Activated CD4-positive, alpha-beta T cell treated with anti-CD3 and anti-CD28 coated beads, Interleukin-2, Interleukin-6, amounts not matched to agents 100 ng/mL and 50 ng/mL, durations not matched to agents 16 hours and 8 hours (primary cell): Measurements from ENCODE around the gene TIMM10B.

Source experiments
- DNase-seq: peaks from one replicate; pipeline ENCODE4 v3.0.0-alpha.2; 2020

Gene TIMM10B

DNA sequence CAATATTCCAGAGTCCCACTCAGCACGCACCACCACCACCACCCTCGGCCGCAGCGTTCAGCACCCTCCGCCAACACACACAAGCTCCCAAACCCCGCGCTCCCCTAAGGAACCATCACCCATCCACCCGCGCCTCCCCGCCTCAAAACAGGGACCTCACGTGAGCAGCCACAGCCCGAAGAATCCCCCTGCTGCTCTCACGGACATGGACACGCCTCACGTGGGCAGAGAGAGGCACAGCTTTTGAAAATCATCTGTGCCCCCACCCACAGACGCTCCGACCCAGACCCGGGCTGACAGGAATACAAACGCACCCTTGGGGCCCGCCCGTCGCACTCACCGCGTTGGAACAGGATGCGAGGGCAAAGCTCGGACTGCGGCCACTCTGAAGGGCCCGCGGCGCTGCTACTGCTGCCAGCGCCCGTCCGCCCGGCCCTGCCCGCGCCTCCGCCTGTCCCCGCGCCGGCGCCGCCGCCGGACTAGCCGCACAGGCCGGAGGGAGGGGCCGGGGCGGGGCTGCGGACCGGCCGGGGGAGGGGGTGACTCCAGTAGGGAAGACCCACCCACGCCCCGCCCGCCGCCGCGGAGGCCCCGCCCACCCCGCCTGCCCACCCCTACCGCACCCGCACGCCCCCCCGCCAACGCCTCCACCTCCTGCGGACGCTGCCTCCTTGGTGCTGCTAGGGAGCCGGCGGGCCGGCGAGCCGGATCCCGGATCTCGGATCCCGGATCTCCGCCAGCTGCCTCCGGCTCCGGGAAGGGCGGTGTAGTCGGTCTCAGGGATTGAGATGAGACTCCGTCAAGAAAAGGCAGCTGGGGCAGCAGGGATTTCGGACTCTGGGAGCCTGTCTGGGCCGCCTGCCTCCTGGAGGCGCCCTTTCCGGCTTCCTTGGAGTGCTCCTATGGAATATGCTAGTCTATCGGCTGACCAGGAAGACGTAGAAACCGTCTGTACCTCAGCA, 7.6 kb upstream of the TIMM10B start, which contains the start of gene TRIM3:
TSS of gene TRIM3 (minus strand) at position 491 of the 962 bp plus-strand sequence. CDS start 8,246 bp downstream, outside the sequence.
- peak; percentile 77 for DNase-seq

DNA sequence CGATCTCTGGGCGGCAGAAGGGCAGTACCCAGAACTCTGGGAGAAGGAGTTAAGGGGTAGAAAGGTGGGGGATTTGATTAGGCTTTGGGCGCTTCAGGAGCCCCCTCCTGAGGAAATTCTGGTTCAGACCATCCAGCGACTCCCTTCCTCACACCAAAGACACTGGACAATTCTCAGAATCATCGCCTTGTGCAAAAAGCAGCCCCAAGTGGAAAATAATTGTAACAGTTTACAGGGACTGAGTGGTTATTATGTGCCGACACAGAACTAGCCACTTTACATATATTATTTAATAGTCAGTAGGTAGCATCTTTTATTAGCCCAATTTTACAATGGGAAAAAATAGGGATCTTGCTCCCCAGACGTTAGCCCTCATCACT, 6.9 kb upstream of the TIMM10B start:
- no peak for DNase-seq

DNA sequence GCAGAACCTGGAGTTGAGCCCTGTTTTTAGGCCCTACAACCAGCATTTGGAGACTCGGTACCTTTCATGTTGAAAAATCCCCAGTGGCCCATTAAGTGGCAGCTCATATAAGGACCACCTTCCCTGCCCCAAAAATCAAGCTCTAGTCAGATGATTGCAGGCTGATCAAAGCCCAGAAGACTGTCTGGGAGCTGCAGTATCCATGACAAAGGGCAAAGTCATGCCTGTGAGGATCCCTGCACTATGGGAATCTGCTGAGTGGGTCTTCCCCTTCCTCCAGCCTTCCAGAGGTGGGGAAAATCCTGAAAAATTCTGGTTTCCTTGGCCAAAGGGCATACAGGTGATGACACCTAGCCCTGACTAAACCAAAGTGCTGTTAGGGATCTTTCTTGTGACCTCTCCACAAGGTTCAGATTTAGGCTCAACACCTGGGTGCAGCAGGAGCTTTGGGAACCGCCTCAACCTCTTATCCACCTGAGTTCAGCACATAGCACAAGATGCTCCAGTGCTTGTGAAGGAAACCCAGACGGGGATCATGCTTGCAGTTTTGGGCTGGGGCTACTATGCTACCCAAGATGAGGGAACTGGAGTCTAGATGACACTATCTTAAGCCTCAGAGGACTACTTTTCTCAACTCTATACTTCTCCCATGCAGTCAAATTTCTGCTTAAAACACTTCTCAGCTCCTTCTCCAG, 6.3 kb upstream of the TIMM10B start:
- DNase-seq, result no peak

GRCh38 chr11:6475936-6476335, 5.4 kb upstream of the TIMM10B start:
- DNase-seq, result no peak

DNA sequence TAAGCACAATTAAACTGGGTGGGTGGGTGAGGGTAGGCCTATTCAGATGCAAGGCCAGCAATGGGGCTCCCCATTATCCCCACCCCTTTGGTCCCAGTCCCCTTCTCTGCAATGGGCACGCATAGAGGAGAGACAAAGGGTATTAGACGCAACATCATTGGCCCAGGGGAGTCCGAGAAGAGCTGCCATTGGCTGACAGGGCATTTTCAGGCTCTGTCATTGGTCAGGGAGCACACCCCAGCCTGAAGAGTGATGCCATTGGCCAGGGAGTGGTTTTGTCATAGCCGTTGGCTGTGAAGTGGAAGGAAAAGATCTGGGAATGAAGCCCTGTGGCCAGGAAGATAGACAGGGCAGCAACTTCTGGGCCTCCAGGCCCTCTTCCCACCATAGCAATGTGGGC, 4.7 kb upstream of the TIMM10B start:
- DNase-seq, result no peak

DNA sequence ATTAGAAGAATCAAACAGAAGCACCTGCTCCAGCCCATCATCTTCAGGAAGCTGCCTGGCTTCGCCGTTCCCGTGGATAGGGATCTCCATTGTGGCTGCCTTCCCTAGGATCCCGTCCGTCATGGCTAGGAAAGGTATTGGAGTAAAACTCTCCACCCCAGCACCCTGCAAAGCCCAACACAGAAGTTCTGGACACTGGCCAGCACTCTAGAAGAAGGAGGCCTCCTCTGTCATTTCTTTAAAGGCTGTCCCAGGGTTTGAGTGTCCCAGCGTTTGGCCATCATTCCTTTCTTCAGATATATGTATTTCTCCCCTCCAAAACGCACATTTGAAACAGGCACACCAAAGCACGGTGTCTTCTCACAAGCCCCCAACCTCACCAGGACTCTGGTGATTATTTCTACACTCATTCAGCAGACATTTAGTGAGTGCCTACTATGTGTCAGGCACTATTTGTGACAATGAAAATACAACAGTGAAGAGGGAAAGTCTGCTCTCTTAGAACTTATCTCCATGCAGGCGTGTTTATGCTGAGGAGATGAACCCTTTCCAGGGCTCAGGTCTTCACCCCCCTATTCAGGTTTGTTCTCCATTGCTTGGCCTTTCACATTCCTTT, 894 bp upstream of the TIMM10B start:
- DNase-seq, result no peak

DNA sequence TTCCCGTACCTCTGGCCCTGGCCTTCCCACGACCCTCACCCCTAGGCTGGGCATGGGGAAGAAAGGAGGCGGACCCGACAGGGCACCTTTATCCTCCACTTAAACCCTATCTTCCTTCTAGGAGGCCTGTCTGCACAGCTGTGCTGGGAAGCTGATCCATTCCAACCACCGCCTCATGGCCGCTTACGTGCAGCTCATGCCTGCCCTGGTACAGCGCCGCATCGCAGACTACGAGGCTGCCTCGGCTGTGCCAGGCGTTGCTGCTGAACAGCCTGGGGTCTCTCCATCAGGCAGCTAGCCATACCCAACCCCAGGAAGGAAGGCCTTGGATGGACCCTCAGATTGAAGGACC, 599 bp downstream of the TIMM10B start:
- peak; percentile 11 for DNase-seq

GRCh38 chr11:6482441-6482840, 1.1 kb downstream of the TIMM10B start:
- DNase-seq, result no peak

DNA sequence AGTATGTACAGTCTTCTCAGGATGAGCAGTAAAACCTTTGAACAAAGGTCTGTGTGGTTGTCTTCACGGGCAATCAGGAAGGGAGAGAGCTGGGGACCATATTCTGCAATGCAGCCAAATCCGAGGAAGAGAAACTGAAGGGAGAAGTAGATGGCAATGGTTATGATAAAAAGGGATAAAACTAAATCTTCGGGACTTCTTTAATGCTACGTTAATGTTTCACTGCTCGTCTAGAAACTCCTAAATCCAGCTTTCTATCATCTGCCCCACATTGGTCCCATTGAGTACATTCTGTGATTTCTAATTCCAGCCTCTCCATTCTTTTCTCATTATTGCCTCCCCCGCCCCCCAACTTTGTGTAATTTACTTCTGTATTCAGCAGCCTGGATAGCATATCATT, 1.7 kb downstream of the TIMM10B start:
- DNase-seq, result no peak

DNA sequence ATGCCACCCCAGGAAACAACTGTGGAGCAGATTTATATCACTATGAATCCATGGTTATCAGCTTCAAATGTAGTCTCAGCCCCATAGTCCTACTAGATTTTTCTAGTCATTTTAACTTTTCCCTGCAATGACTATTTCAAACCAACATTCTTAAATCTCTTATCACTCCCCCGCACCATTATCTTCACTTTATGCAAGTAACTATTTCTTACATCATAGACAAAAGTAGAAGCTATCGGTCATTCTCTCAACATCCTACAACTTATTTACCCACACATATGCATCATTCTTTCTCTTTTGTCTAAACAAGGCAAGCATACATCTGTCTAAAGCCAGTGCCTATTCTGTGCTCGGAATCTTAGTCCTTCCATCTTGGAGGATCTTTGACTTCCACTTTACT, 4.4 kb downstream of the TIMM10B start:
- DNase-seq, result no peak

- peak; percentile 13 for DNase-seq
Observed at GRCh38 chr11:6486256-6486655, 5.0 kb downstream of the TIMM10B start.

- no peak for DNase-seq
Observed at GRCh38 chr11:6486938-6487337, 5.6 kb downstream of the TIMM10B start.

DNA sequence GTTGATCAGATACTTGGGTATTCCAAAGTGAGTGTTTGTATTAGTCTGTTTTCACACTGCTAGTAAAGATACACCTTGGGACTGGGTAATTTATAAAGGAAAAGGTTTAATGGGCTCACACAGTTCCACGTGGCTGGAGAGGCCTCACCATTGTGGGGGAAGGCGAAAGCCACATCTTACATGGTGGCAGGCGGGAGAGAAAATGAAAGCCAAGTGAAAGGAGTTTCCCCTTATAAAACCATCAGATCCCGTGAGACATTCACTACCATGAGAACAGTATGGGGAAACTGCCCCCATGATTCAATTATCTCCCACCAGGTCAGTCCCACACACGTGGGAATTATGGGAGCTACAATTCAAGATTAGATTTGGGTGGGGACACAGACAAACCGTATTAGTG, 7.0 kb downstream of the TIMM10B start:
- no peak for DNase-seq

DNA sequence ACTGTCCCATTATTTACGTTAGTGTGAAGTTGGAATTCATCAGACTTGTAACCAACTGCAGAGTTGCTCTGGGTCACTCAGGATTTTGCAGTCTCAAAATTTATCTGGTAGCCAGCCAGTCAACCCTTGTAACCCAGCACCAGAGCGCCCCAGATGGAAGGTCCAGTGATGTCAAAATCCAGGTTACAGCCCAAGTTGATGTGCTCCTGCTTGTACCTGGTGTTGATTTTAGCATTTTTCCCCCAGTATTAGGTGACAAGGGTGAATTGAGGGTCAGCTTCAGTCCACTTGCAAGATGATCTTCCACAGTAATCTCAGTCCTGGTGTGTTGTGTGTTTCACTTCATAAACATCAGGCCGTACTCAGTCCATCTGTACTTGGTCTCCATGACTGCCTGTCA, 7.5 kb downstream of the TIMM10B start:
- no peak for DNase-seq

- no peak for DNase-seq
Observed at GRCh38 chr11:6489306-6489705, 8.0 kb downstream of the TIMM10B start.

DNA sequence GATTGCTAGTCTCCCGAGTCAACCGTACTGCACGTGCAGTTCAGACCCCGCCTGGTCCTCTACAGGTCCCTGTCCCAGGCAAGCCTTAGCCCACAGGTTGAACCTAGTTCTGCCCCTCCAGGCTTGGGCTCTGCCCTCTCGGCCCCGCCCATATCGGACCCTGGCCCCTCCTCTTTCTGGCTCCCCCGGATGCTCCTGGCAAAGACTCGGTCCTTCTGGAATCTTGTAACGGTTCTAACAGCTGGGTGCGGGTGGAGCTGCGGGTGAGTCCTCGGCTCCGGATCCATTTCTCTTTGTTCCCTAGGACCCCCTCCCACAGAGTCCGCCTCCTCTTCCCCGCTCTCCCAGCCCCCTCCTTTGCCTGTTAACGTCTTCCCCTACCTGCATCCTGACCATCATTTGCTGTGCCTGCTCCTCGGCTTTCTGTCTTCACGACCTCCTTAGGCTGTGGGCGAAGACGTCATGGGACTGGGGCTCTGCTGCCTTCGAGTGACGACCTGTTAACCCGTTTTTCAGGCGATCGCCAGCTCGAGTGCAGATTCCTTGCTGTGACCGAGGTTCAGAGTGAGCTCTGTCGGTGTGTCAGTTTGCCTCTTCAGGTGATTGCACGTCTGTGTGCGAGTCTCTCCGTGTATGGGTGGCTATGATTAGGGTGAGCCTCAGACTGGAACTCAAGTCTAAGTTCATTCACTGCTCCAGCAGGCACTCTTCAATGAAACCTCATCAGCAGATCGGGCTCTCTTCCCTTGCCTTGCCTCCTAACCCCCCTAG, 16.0 kb downstream of the TIMM10B start, which contains the start of gene DNHD1:
TSS of gene DNHD1 (plus strand) at position 212 of the 771 bp plus-strand sequence. CDS start 936 bp downstream, outside the sequence.
- no peak for DNase-seq

DNA sequence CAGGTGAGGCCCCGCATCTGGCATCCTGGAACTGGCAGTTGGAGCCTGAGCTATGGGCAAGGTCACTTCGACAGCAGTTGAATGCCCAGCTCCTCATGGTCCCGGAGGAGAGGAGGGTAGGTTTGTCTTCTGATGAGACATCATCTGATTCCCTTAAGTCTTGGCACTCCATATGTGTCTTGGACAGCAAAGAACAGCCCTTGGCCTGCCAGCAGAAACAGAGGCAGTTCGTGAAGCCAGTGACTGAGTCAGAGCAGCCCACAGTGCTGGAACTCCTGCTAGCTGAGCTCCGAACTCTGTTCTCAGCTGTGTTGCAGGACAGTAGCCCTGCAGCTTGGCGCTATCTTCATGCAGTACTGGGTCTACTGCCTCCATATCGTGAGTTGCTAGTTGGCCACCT, 16.8 kb downstream of the TIMM10B start:
- DNase-seq, result no peak

DNA sequence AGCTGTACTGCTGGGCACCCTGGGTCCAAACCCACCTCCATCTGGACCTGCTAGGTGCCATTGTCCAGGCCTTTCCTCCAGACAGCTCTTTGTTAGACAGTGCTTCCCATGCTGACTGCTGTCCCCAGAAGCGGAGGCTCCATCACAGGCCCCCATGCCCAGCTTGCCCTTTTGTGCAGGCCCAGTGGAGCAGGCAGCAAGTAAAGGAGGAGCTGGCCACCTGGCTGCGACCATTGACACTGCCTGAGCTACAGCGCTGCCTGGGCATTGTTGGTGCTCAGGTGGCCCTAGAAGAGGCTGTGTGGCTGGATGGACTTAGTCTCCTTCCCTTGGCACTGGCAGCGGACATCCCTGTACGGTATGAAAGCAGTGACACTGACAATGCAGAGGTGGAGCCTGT, 17.2 kb downstream of the TIMM10B start:
- DNase-seq, result no peak

GRCh38 chr11:6502382-6502781, 21.1 kb downstream of the TIMM10B start:
- no peak for DNase-seq

GRCh38 chr11:6504166-6504565, 22.9 kb downstream of the TIMM10B start:
- DNase-seq, result no peak

GRCh38 chr11:6505577-6506240, 24.4 kb downstream of the TIMM10B start:
- DNase-seq, result peak; percentile 28

GRCh38 chr11:6516865-6517264, 35.6 kb downstream of the TIMM10B start:
- DNase-seq, result no peak
